ENCODE results near the gene DNAJC9.

DNA sequence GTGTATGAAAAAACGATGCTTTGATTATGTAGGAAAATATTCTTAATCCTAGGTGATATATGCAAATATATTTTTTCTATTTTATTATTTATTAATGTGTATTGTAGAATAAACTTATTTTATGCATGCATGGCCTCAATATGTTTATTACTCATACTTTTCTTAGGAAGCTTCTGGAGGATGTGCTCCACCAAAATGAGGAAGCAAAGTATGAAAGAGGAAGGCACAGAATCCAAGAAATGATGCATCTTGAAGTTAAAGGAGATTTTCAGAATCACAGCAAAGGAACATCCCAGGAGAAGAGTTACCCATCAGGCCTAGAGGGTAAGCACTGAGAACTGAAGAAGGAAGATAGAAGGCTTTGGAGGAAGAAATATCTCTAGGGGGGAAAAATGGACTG is 40.4 kb upstream of the DNAJC9 start:
- TF ChIP-seq, protein P1, sequence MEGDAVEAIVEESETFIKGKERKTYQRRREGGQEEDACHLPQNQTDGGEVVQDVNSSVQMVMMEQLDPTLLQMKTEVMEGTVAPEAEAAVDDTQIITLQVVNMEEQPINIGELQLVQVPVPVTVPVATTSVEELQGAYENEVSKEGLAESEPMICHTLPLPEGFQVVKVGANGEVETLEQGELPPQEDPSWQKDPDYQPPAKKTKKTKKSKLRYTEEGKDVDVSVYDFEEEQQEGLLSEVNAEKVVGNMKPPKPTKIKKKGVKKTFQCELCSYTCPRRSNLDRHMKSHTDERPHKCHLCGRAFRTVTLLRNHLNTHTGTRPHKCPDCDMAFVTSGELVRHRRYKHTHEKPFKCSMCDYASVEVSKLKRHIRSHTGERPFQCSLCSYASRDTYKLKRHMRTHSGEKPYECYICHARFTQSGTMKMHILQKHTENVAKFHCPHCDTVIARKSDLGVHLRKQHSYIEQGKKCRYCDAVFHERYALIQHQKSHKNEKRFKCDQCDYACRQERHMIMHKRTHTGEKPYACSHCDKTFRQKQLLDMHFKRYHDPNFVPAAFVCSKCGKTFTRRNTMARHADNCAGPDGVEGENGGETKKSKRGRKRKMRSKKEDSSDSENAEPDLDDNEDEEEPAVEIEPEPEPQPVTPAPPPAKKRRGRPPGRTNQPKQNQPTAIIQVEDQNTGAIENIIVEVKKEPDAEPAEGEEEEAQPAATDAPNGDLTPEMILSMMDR (IDR thresholded peaks at IDR 0.05): no peak
- no peak for TF ChIP-seq POLR2A (IDR thresholded peaks at IDR 0.05)
